Stimulated activated CD8-positive, alpha-beta memory T cell treated with anti-CD3 and anti-CD28 coated beads, Interleukin-15, amount 100 ng/mL, for 48 hours (primary cell): ENCODE measurements around the gene KLHDC9.
"Not testable (repeated sequence)": the region's sequence is repeated elsewhere in the genome, so short reads cannot be mapped to it uniquely, and the experiment has no call there.

Source experiments
- DNase-seq, 2 donors: peaks; one replicate each; pipeline ENCODE4 v3.0.0-alpha.2; 2020; ENCODE audit warnings: low read depth in 2 of 2

The KLHDC9 gene, protein sequence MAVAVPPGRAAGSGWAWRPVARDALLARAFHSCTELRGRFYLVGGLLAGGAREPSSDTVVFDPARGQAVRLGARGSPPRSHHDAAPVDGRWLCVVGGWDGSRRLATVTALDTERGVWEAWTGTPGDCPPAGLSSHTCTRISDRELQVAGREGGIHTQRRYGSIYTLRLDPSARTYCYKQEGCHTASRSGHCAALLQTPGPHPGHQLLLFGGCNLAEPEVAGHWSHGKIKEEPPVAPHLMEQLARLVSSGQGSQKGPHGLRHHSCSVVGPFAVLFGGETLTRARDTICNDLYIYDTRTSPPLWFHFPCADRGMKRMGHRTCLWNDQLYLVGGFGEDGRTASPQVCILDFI

DNA sequence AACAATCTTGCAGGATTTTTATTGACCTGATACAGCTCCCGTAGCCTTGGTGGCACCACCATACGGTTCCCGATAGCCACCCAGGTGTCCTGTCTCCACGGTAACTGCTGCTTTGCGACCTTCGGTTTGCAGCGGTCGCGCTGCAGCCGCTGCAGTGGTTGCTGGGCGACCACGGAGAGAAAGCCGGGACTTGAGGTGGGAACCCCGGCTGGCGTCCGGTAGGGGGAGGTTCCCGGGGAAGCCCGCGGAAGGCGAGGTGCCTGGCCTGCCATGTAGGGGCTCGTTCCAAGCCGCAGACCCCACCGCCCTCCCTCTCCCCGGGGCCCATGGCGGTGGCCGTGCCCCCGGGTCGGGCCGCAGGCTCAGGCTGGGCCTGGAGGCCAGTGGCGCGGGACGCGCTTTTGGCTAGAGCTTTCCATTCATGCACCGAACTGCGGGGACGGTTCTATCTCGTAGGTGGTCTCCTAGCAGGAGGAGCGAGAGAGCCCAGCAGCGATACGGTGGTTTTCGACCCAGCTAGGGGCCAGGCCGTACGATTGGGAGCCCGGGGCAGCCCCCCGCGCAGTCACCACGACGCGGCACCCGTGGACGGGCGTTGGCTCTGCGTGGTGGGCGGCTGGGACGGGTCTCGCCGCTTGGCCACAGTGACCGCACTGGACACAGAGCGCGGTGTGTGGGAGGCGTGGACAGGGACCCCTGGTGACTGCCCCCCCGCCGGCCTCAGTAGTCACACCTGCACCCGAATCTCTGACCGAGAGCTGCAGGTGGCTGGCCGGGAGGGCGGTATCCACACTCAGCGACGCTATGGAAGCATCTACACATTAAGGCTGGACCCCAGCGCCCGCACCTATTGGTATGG is at the start of gene KLHDC9:
Gene KLHDC9, plus strand, starts transcription at position 152 of the 859 bp plus-strand sequence. Its CDS starts 175 bp downstream, at position 327.
- DNase-seq: peak; percentile 71 to 75

DNA sequence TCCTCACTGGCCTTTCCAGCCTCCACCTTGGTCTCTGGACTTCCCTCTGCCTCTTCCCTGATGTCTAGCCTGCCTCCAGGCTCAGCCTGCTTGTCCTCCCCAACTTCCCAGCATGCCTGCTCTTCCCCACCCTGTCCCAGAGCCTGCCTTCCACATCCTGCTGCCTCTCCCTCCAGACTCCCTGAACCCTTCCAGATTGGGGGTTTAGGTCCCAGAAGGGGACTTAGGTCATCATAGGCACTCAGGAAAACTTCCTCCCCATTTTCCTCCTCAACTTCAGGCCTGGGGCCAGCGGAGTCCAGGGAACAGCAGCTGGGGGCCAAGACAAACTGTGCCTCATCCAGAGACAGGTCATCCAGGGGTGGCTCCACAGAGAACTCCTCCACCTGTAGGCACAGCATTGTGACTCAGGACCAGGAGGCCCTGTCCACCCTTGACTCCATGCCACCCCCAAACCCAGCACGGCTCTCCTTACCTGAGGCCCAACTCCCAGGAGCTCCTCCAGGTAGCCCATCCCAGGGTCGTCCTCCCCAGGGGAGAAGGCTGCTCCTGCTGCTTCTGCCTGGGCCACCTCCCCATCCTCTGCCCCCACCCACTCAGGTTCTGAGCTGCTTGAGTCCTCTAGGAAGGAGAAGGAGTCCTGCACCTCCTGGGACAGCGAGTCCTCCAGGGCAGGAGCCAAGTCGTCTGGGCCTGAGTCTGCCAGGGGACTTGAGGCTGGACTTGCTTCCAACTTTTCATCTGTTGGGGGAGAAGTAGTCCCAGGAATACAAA is 49.0 kb upstream of the KLHDC9 start:
- no peak for DNase-seq

DNA sequence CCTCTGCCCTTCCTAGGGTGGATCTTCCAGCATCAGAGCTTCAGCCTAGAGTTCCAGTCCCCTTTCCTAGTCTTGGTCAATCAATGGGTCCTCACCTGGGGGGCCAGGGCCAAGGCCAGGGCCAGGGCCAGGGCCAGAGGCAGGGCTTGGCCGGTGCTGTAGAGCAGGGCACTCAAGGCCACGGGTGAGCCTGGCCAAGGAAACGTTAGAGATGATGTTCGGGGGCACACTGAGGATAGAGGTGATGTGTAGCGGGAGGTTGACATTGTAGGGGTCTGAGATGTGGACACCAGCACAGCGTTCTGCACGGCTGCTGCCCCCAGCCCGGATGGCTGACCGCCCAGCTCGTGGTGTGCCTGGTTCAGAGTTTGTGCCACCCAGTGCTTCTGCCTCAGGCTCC is 46.9 kb upstream of the KLHDC9 start:
- DNase-seq: no peak

DNA sequence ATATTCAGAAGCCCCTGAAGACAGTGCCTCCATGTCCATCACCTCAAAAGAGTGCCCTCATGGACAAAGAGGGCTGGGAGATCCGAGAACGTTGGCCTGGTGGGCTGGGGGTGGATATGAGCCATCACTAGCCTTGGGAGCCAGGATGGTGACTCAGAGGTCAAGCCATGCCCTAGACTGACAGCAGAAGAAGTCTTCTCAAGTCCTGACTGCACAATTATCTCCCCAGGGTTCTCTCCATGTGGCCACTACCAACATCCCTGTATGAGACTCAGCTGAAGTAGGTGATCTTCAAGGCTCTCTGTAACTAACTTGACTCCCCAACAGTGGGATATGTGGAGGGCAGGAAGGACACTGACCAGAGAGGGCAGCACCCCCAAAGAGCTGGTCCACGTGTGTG is 45.3 kb upstream of the KLHDC9 start:
- no peak for DNase-seq

DNA sequence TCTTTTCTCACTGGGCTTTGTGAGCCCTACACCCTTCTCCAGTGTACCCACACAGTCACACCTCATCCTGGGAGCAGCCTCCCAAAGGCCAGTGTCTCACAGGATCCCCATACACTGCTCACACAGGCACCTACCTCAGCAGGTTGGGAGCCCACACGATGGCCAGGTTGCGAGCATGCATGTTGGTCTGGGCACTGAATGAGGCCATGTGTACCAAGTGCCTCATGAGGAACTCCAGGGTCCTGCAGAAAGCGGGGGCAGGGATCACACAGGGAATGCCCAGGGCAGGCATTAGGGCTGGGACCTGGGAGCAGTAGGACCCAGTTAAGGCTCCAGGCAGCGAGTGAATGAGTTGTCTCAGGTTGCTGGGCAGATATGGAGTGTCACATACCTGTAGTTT is 43.9 kb upstream of the KLHDC9 start:
- no peak for DNase-seq

DNA sequence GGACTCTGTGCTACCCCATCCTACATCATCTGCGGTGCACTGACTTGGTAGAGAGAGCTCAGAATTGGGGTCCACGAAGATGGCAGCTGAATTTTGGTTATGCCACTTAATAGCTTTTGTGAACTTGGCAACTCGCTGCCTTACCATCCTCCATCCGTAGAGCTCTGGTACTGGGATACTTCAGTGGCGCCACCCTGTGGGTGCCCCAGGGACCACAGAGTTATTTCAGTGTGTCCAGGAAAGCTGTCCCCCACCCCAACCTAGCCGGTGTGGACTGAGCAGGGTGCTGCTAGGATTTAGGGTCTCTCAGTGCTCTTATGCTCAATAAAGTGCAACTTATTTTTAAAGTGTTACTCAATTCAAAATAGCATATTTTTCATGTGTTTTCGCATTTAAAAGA is 43.4 kb upstream of the KLHDC9 start:
- no peak for DNase-seq

DNA sequence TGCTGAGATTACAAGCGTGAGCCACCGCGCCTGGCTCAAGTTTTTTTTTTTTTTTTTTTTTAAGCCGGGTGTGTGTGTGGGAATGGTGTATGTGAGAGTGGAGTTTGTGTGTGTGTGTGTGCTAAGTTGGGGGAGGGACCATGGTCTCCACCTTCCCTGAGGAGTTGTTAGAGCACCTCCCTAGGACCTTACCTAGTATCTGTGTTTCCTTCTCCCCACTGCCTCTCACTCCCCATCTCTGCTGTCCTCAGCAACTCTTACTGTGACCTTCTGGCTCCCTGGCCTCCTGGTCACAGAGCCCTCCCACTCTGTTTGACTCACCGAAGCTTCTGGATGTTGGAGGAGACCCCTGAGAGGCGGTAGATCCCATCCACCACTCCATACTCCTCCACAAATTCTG is 38.9 kb upstream of the KLHDC9 start:
- no peak for DNase-seq

DNA sequence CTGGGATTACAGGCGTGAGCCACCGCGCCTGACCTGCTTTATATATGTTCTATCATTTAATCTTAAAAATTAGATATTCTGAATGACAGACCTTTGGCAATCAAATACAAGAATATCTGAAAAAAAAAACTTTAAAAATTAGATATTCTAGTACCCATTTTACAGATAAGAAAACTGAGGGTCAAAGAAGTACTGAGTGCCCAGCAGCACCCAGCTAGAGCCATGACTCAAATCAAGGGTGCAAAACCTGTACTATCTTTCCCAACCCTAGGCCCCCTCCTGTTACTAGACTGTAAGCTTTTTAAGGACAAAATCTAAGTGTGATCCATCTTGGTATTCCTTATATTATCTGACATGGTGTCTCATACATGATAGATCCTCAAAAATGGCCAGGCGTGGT is 36.7 kb upstream of the KLHDC9 start:
- no peak for DNase-seq

DNA sequence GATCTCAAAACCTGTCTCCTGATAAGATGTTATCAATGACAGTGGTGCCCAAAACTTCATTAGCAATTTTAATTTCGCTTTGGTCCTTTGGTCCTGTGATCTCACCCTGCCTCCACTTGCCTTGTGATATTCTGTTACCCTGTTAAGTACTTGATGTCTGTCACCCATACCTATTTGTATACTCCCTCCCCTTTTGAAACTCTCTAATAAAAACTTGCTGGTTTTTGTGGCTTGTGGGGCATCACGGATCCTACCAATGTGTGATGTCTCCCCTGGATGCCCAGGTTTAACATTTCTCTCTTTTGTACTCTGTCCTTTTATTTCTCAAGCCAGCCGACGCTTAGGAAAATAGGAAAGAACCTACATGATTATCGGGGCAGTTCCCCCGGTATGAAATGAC is 34.2 kb upstream of the KLHDC9 start:
- not testable (repeated sequence) for DNase-seq

DNA sequence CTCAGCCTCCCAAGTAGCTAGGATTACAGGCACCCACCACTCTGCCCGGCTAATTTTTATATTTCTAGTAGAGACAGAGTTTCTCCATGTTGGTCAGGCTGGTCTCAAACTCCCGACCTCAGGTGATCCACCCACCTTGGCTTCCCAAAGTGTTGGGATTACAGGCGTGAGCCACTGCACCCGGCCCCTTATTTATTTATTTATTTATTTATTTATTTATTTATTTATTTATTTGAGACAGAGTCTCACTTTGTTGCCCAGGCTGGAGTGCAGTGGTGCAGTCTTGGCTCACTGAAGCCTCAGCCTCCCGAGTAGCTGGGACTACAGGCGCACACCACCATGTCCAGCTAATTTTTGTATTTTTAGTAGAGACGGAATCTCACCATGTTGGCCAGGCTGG is 32.5 kb upstream of the KLHDC9 start:
- not testable (repeated sequence) for DNase-seq

DNA sequence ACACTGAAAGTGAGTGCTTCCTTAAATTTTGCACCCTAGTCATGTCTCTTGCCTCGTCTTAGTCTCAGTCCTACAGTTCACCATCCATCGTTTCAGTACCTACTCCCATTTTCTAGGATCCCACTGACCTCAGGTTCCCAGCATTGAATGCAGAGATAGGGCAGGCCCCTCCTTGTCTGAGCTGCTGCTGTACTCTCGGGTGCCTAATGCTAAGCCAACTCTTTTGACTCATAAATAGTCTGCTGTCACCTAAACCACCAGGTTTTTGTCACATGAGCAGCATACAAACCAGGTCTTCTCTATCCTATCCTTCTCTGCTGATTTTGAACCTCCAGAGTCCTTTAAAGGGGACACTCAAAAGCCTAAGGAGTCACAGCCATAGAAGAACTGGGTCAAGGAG is 31.5 kb upstream of the KLHDC9 start:
- DNase-seq: no peak

DNA sequence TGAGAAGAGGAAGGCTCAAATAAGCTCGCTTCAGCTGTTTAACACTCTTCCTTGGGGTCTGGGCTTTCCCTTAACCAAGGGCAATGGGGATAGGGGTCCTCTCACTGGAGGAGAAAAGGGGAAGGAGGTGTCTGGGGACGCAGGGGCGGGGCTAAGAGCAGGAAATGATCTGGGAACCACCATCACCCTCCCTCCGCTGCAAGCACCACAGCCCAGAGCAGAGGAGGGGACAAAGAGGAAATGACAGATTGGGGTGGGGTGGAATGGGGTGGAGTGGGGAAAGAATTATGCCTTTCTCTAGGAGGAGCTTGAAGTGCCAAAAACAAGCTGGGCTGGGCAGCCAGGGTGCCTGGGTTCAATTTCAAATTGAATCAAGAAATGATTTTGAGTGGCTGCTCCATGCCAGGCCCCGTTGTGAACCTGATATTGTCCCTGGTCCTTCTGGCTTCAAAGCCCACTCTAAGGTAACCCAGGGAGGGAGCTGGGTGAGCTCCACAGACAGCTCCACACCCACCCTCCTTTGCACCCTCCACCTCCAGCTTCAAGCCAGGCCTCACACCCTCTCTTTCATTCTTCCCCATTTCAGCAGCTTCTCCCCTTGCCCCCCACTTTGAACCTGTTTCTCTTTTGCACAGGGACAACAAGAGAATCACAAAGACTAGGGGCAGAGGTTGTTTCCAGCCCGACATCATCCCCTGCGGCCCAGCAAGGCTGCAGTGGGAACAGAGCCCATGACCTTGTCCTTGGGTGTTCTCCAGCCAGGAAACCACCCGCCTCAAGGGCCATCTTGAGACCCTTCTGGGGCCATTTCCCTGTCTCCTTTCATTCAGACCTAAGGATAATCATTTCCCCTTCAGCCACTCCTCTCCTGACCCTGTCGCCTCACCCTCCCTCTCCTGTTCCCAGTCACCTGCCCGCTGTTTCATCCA is 29.6 kb upstream of the KLHDC9 start:
- peak; percentile 75 to 77 for DNase-seq

DNA sequence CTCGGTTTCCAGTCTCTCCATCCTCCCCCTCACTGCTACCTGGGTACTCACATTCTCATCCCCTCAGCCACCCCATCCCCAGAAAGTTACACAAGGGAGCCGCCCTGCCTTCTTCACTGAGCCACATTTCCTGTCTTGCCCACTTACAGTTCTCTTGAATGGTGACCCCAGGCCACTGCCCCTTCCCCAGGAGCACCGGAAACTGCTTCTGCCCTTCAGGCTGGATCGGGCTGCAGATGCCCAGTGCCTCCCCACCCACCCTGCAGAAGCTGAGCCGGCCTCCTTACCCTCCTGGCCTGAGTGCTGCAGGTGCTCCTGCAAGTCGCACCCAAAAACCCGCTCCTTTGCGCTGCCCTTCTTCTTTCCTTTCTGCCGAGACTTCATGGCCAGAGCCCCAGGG is 28.9 kb upstream of the KLHDC9 start:
- DNase-seq: no peak

DNA sequence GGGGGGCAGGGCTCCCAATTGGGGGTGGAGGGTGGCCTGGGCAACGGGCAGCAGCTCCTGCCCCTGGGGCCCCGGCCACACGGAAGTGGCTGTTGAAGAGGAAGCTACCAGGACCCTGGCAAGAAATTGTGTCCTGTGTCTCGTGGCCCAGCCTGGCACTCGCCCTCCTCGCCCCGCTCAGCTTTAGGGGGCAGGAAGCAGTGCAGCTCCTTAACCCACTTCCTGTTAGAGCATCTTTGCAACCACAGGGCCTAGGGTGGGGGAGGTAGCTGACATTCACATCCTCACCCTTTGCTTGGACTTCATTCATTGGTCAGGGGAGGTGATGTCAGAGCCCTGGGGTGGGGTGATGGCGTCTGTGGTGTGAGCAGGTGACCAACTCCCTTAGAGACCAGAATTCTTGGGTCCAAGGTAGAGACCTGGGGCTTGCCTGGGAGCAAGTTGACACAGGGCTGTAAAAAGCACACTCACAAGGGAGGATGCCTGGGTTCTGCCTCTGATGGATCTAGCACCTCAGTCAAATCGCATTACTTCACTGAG is 28.4 kb upstream of the KLHDC9 start, which contains the start of gene ARHGAP30:
Gene ARHGAP30, minus strand, starts transcription at position 161 of the 540 bp plus-strand sequence. CDS start 267 bp downstream, outside the sequence.
- DNase-seq: peak; percentile 84 to 86

DNA sequence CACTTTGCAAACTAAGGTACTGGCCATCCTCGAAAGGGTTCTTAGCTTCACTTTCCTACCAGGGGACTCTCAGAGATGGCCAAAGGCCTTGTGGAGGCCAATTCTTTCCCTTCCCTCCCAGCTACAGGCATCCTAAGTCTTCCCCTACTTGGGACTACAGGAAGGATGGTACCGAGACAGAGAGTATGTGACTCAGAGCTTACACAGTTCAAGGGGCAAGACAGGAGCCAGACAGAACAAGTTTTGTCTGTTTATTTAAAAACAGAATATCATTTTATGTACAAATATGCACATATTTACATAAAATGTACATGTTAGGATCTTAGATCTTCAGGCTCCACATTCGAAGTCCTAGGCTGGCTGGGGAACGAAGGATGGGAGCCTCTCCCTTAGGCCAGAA is 27.4 kb upstream of the KLHDC9 start:
- DNase-seq: no peak

DNA sequence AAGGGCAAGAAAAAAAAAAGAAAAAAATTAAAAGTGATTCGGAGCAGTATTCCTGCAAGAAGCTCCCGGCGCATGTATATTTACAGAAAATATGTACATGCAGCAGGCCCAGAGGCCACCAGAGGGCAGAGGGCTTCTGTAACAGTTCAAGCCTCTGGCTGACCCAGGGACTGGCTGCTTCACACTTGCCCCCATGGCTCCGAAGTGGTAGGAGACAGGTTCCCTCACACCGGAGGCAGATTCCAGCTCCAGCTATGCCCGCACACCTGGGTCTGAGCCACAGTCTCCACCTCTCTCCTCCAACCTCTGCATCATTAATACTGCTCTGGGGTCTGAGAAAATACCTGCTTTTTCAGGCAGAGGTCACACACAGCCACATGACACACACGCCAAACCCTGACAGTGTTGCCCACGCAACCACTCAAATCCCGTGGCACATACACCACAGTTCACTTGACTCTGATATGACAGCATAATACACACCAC is 26.2 kb upstream of the KLHDC9 start:
- no peak for DNase-seq

DNA sequence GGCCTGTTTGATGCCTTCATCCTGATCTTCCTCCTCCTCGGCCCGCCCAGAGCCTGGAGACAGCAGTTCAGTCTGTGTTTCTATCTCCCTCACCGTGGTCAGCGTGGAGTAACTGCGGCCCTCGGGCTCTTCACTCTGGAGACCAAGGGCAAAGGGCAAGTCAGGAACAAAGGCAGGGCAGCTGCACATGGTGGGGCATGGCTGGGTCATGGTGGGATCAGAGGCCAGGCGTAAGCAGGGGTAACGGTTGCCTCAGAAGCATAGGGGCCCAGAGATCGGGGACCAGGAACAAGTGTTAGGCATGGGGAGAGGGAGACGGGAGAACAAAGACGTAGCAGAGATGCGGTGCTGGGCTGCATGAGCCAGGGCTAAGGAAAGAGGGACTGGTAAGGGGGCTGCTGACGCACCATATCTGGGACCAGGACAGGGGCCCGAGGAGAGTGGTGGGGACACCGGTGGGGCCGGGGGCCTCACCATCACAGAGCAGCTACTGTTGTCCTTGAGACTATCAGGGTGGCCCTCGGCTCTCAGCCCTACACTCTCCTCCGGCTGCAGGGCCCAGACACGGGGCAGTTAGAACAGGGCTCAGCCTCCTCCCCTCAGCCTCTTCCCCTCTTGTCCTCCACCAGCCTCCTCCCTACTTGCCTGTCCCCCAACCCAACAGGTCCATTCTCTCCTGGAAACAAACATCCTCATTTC is 25.3 kb upstream of the KLHDC9 start:
- DNase-seq: no peak

DNA sequence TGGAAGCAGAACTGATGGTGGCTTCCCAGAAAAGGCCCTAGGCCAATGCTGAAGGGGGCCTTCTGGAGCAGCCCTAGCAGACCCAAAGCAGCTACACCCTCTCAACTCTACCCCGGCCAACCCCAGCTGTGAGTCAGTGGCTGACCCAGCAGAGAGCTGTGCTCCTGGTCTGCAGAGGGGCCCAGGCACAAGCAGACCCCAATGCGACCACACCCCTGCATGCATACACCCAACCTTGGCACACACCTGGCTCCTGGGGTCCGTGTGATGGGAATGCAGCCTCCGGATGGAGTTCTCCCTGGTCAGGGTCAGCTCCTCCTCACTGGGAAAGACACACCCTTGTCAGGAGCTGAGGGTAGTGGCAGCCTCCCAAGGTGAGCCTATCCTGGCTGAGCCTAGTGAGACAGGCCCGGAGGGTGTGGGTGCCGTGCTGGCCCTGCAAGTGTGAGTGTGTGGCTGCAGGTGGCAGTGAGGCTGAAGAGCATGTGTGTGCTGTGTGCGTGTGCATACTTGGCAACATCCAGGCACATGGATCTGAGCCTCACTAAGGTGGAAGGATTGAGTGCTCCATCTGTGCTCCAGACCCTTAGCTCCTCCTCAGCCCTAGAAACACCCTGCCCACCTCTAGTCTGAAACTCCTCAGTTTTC is 24.6 kb upstream of the KLHDC9 start:
- DNase-seq: no peak

DNA sequence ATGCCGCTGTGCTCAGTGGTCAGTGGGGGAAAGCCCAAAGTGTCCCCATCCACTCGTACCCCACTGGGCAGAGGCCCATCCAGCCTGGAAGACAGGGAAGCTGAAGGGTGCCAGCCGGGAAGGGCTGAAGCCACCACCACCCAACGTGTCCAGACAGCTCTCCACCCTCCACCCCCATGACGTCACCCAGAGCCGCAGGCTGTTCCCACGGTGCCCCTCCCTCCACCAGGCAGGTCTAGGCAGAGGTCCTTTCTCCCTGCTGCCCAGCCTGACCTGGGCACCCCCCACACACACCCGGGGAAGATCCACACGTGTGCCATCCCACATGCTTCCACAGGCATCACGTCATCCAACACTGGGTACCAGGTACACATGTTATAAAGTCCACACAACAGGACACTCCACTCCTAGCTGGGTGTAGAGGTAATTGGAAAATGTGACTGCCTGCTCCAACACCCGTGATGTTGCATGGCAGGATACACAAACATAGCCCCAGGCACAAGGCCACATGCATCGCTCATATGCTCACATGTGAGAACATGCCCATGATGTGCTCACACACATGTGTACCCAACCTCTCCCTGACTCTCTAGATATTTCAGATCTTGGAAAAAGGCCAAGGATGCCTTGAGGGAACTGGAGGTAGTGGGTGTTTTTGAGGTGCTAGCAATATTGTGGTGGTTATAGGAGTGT is 23.3 kb upstream of the KLHDC9 start:
- DNase-seq: no peak
